ENCODE measurements around the gene THSD7A. TPM values are rescaled to one million over a fixed set of nuclear protein-coding genes. Genes with fewer than 3 reads are reported as not detected.

THSD7A gene
- total and polyA plus RNA-seq, 10 of the 15 experiments (the other 5 are each of a cell fraction or from before 2014, with no cell fraction given), result 0.03 to 0.09 (median 0.03) TPM; not detected in 7

GRCh38 chr7:11858026-11858425 is 26.0 kb upstream of the THSD7A start:
- no peaks in the 10 kb centered on the region for H3K27me3 ChIP-seq (replicated peaks in 1 of 2; ENCODE audit: control insufficient read depth in 2 of 2, insufficient read depth in 2 of 2, low read length in 1 of 2)
- in situ Hi-C loops (cut with MboI), result no loop called here
- no peaks in the 10 kb centered on the region for H3K36me3 ChIP-seq (ENCODE audit: control insufficient read depth in 2 of 2, insufficient read depth in 2 of 2, low read length in 1 of 2)
- no peak overlapping the region for H3K4me3 ChIP-seq
- no peaks in the 10 kb centered on the region for H3K9me3 ChIP-seq (replicated peaks; ENCODE audit: control insufficient read depth, insufficient read depth, low read length)
- no peak overlapping the region for H3K9ac ChIP-seq (ENCODE audit: control insufficient read depth, insufficient read depth, low read length)
- CTCF ChIA-PET, result no interaction called here
- no TSS peak for BruUV-seq (replicated peaks)
- TF ChIP-seq YBX1 (IDR thresholded peaks at IDR 0.05) (no peak), E2F4 (IDR thresholded peaks at IDR 0.05; ENCODE audit: low read depth, low read length) (no peak), BCL3 (IDR thresholded peaks at IDR 0.05; ENCODE audit: borderline replicate concordance, insufficient read depth, low read depth, low read length, poor library complexity, severe bottlenecking) (no peak), RFX5 (IDR thresholded peaks at IDR 0.05; ENCODE audit: low read depth, low read length) (no peak), MAX (IDR thresholded peaks at IDR 0.05; ENCODE audit: low read depth, low read length) (no peak), ZNF274 (IDR thresholded peaks at IDR 0.05; ENCODE audit: insufficient read depth, insufficient read length) (no peak), STAT3 (IDR thresholded peaks at IDR 0.05; ENCODE audit: low read depth, low read length) (no peak), EED (IDR thresholded peaks at IDR 0.05; ENCODE audit: low read depth) (no peak), MTA3 (IDR thresholded peaks at IDR 0.05; ENCODE audit: borderline replicate concordance, low read length) (no peak), FOS (IDR thresholded peaks at IDR 0.05; ENCODE audit: borderline replicate concordance, extremely low read depth, insufficient read length) (no peak), CREB1 (IDR thresholded peaks at IDR 0.05; ENCODE audit: low read depth) (no peak), RBBP5 (conservative IDR thresholded peaks at IDR 0.05) (no peak), JUND (IDR thresholded peaks at IDR 0.05; ENCODE audit: low read depth, low read length) (no peak), BMI1 (IDR thresholded peaks at IDR 0.05; ENCODE audit: borderline replicate concordance) (no peak), BCLAF1 (IDR thresholded peaks at IDR 0.05) (no peak), ATF7 (IDR thresholded peaks at IDR 0.05; ENCODE audit: low read depth) (no peak), POLR2A (IDR thresholded peaks at IDR 0.05; ENCODE audit: low read depth, low read length) (no peak), USF2 (IDR thresholded peaks at IDR 0.05; ENCODE audit: borderline replicate concordance, low read depth, low read length) (no peak), ZBED1 (IDR thresholded peaks at IDR 0.05; ENCODE audit: borderline replicate concordance) (no peak), MXI1 (IDR thresholded peaks at IDR 0.05; ENCODE audit: low read depth, low read length) (no peak)
- FAIRE-seq (peak; percentile 41), ATAC-seq (no peak), DNase-seq (ENCODE audit: low read depth, low spot score) (no peak)
- no peak overlapping the region for H3K27ac ChIP-seq (ENCODE audit: control insufficient read depth, insufficient read depth)
- RAD21 ChIA-PET (ENCODE audit: unreplicated experiment), result no interaction called here
- SMC1A ChIA-PET (ENCODE audit: uncharacterized antibody, unreplicated experiment), result interaction anchor here (1.4 kb wide), 1 partner anchor 13 kb away, joined by 3 read pairs; no protein-coding TSS in a partner anchor
- 0% methylated on average over 2 of the region's 2 CpGs for WGBS (ENCODE audit: insufficient coverage, insufficient replicate concordance, low lambda C conversion rate, missing lambda C conversion rate)
- H2AFZ ChIP-seq (ENCODE audit: control insufficient read depth, low read depth, low read length), result no peak overlapping the region
- H3K4me2 ChIP-seq (ENCODE audit: control insufficient read depth, insufficient read depth), result no peak overlapping the region
- POLR2A ChIA-PET, result no interaction called here
- no peaks in the 10 kb centered on the region for H4K20me1 ChIP-seq (ENCODE audit: control insufficient read depth, insufficient read depth)
- H3K79me2 ChIP-seq (ENCODE audit: control insufficient read depth, insufficient read depth, low read length), result no peaks in the 10 kb centered on the region
- intact Hi-C loops (cut with micrococcal nuclease; ENCODE audit: unreplicated experiment), result no loop called here
- H3K4me1 ChIP-seq (ENCODE audit: control insufficient read depth, insufficient read depth, low read length), result no peaks in the 10 kb centered on the region
